HEK293T (cell line): ENCODE measurements around the gene TTC9B.

Experiments
- CTCF ChIA-PET: fragments of 350-600 bp; formaldehyde crosslinking; extraction: SDS; loops from one replicate; lab custom pipeline; 2021; ENCODE audit warnings: antibody characterized with exemption, inconsistent platforms; lab: Yijun Ruan, JAX
- POLR2A ChIA-PET: fragments of 350-600 bp; formaldehyde crosslinking; extraction: SDS; loops from one replicate; lab custom pipeline; 2020; ENCODE audit warnings: antibody characterized with exemption, inconsistent platforms; lab: Yijun Ruan, JAX
- DNase-seq: peaks from one replicate; pipeline ENCODE4 v3.0.0; 2012; ENCODE audit warnings: mixed read lengths; ENCODE audit errors: extremely low spot score
- ARNT ChIP-seq: fragments of 450-650 bp; IDR thresholded peaks from 2 replicates; pipeline ENCODE4 v1.6.1; 2017; ENCODE audit warnings: mild to moderate bottlenecking
- BHLHE40 ChIP-seq: fragments of 450-650 bp; IDR thresholded peaks from 2 replicates; pipeline ENCODE4 v1.6.1; 2016; ENCODE audit warnings: mild to moderate bottlenecking, moderate library complexity, borderline replicate concordance
- CTBP1 ChIP-seq: fragments of 450-650 bp; IDR thresholded peaks from 2 replicates; pipeline ENCODE4 v1.6.1; 2016; ENCODE audit warnings: borderline replicate concordance
- ELF4 ChIP-seq: fragments of 450-650 bp; IDR thresholded peaks from 2 replicates; pipeline ENCODE4 v1.6.1; 2017; ENCODE audit warnings: antibody characterized with exemption
- FOXA1 ChIP-seq: fragments of 450-650 bp; IDR thresholded peaks from 2 replicates; pipeline ENCODE4 v1.6.1; 2016; ENCODE audit warnings: mild to moderate bottlenecking
- FOXK2 ChIP-seq: fragments of 450-650 bp; IDR thresholded peaks from 2 replicates; pipeline ENCODE4 v1.6.1; 2016; ENCODE audit warnings: mild to moderate bottlenecking
- FOXM1 ChIP-seq: fragments of 450-650 bp; IDR thresholded peaks from 2 replicates; pipeline ENCODE4 v1.6.1; 2017; ENCODE audit warnings: mild to moderate bottlenecking, borderline replicate concordance
- HDGF ChIP-seq: fragments of 450-650 bp; IDR thresholded peaks from 2 replicates; pipeline ENCODE4 v1.6.1; 2017; ENCODE audit warnings: antibody characterized with exemption, borderline replicate concordance
- L3MBTL2 ChIP-seq: fragments of 450-650 bp; conservative IDR thresholded peaks from 2 replicates; pipeline ENCODE4 v1.6.1; 2016; ENCODE audit warnings: mild to moderate bottlenecking
- LEF1 ChIP-seq: fragments of 450-650 bp; IDR thresholded peaks from 2 replicates; pipeline ENCODE4 v1.6.1; 2017; ENCODE audit warnings: mild to moderate bottlenecking, borderline replicate concordance
- NFRKB ChIP-seq: fragments of 450-650 bp; IDR thresholded peaks from 2 replicates; pipeline ENCODE4 v1.6.1; 2016; ENCODE audit warnings: mild to moderate bottlenecking, moderate library complexity
- SP1 ChIP-seq: fragments of 450-650 bp; IDR thresholded peaks from 2 replicates; pipeline ENCODE4 v1.6.1; 2017
- SUZ12 ChIP-seq: fragments of 450-650 bp; IDR thresholded peaks from 2 replicates; pipeline ENCODE4 v1.6.1; 2016; ENCODE audit warnings: mild to moderate bottlenecking
- TARDBP ChIP-seq: fragments of 450-650 bp; IDR thresholded peaks from 2 replicates; pipeline ENCODE4 v1.6.1; 2016
- ZNF384 ChIP-seq: fragments of 450-650 bp; IDR thresholded peaks from 2 replicates; pipeline ENCODE4 v1.6.1; 2016
- TF ChIP-seq, protein P1 (sequence below): fragments of 450-650 bp; IDR thresholded peaks from 2 replicates; pipeline ENCODE4 v1.6.1; 2016

Gene TTC9B

DNA sequence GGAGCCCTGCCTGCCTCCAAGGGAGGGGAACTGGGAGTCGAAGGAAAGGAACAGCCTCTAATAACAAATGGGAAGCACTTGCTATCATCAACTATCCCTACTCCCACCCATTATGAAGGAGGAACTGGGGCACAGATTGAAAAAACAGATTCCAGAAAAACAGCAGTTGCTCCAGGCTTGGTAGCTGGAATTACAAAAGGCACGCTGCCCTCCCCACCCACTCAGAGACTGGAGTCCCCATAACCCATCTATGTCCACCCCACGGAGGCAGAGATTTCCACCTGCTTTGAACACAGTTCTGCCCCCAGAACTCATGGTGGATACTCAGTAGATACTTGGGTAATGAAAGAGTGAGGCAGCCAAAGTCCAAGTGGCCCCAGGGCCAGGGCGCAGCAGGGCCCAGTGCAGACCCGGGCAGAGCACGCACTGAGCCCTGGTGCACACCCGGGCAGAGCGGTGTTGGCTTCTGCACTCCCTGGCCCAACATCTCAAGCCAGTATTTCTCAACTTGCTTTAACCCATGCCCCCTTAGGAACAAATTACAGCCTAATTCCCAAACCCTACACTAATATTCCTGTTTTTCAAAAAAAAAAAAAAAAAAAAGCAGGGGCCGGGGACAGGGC is 27.4 kb upstream of the TTC9B start:
- TF ChIP-seq LEF1 (no peak), NFRKB (no peak), FOXK2 (no peak)
- POLR2A ChIA-PET, result no interaction called here
- CTCF ChIA-PET, result no interaction called here
- no peak for DNase-seq

DNA sequence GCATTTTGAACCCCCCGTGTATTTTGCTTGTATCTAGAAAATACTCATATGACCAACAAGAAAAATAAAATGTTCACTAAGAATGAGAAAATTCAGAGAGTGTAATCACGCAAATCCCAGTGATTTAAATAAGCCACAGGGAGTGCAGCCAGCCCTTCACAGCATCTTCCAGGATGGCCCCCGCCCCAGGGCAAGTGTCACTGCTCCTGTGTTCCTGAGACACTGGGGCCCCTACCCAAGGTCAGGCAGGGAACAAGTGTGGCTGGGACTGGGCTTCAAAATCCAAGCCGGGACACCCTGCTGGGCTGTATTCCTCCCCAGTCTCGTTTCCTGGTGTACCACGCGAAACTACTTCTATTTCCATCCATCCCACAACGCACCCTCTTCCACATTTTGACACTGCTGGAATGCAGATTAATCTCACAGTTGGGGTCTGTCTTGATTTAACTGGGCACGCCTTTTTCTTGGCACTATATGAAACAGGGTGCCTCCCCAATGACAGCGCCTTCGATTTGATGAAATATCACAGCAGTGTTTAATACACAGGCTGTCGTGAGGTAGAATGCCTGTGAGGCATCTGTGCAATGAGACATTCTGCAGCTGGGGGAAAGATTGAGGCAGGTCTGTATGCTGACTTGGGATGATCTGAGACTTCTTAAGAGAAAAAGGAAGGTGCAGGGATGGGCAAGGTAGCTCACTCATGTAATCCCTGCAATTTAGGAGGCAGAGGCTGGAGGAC is 26.6 kb upstream of the TTC9B start:
- ChIA-PET CTCF (no interaction called here), POLR2A (no interaction called here)
- TF ChIP-seq L3MBTL2, result no peak
- TF ChIP-seq, protein P1, sequence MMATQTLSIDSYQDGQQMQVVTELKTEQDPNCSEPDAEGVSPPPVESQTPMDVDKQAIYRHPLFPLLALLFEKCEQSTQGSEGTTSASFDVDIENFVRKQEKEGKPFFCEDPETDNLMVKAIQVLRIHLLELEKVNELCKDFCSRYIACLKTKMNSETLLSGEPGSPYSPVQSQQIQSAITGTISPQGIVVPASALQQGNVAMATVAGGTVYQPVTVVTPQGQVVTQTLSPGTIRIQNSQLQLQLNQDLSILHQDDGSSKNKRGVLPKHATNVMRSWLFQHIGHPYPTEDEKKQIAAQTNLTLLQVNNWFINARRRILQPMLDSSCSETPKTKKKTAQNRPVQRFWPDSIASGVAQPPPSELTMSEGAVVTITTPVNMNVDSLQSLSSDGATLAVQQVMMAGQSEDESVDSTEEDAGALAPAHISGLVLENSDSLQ, result no peak
- DNase-seq, result no peak

DNA sequence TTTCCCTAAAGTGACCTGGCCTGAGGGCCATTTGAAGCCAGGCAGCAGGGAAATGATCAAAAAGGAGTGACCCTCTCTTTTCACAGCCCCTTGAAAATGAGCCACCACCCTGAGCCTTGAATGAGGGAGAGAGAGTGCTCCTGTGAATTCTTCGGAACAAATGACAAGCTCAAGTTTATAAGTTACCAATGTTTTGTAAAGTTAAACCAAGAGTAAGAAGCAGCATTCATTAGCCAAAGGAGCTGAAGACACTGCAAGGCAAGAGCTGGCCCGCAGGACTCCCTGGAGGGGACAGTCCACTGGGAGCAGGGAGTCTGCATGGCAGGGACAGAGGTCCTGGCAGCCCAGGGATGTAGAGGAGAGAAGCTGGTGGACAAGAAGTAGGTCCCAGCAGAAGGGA is 25.0 kb upstream of the TTC9B start:
- TF ChIP-seq HDGF (no peak), NFRKB (no peak), LEF1 (no peak), TARDBP (no peak), L3MBTL2 (no peak), ZNF384 (no peak), CTBP1 (no peak), SP1 (no peak), SUZ12 (no peak), BHLHE40 (no peak), ELF4 (no peak), FOXK2 (no peak)
- TF ChIP-seq, protein P1, result no peak
- DNase-seq, result no peak
- ChIA-PET POLR2A (no interaction called here), CTCF (no interaction called here)

DNA sequence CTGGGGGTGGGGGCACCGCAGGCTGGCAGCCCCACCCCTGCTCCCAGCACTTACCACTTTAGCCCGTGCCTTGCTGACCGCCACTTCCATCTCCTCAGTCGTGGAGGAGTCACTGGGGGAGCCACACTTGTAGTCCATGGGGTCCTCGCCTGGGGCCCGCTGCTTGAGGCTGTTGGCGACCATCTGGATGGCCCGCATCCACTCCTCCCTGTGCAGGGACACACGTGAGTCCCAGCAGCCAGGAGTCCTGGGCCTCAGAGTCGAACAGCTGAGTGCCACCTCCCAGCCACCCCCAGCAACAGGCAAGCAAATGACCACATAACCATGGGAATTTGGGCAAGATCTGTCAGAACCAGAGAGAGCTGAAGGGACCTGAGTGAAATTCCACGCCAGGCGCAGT is 24.3 kb upstream of the TTC9B start:
- ChIA-PET CTCF (no interaction called here), POLR2A (no interaction called here)
- no peak for DNase-seq

DNA sequence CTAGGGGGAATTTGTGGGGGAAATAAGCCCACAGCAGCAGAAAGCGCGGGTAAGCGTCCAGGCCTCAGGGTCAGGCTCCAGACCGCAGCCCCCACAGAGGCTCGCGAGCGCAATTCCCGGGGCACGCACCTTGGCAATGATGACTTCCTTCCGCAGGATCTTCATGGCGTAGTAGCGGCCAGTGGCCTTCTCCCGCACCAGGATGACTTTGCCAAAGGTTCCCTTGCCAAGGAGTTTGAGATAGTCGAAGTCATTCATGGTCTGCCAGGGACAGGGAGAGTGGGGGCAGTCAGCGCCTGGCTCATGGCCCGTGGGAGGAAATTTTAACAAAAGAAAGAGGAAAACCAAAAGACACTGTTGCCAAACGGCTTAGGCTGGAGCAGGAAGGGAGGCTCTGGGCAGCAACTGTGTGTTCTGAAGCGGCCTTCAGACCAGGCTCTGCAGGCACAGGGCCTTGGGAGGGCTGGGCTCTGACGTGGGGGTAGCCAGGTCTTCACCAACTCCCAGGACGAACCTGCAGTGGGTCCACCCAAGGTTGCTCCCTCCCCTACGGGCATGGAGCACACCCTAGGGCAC is 23.7 kb upstream of the TTC9B start:
- TF ChIP-seq SUZ12 (no peak), BHLHE40 (no peak), SP1 (no peak), FOXM1 (no peak), ZNF384 (no peak), ARNT (no peak), NFRKB (no peak), FOXK2 (no peak)
- TF ChIP-seq, protein P1, result no peak
- ChIA-PET CTCF (no interaction called here), POLR2A (no interaction called here)
- DNase-seq, result no peak

More for the DNA sequence above, 24.3 kb upstream of the TTC9B start:
- TF ChIP-seq BHLHE40, result no peak
- TF ChIP-seq, protein P1, result no peak
- TF ChIP-seq FOXM1, result no peak
- TF ChIP-seq LEF1, result no peak
- TF ChIP-seq L3MBTL2, result no peak
- TF ChIP-seq FOXA1, result no peak
- TF ChIP-seq HDGF, result no peak
- no peak for TF ChIP-seq ARNT
- TF ChIP-seq CTBP1, result no peak
- no peak for TF ChIP-seq SUZ12
- TF ChIP-seq TARDBP, result no peak

DNA sequence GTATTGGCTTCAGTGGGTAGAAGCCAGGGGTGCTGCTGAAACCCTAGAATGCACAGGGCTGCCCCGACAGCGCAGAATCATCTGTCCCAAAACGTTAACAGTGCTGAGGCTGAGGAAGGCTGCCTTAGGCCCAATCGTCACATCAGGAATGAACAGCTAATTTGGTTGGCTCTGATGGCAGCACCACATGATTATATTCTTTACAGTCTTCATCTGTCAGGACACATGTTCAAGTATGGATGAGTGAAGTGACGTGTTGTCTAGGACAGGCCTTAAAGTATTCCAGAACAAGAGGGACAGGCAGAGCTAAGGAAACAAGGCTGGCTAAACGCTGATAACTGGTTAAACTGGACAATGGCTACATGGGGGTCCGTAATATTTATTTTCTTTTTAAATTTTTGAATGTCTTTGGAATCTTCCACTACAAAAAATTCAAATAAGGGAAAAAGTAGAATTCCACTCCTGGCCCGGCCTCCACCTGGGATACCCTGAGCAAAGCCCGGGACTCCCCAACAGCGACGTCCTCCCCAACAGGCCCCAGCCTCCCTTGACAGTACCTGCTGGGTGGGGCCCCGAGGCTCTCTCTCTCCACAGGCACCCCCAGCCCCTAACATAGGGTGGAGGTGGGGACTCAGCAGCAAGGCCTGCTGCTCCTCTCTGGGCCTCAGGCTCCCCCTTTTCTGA is 23.1 kb upstream of the TTC9B start:
- ChIA-PET CTCF (no interaction called here), POLR2A (no interaction called here)
- no peak for DNase-seq
- no peak for TF ChIP-seq LEF1
